Calu3 (cell line): ENCODE measurements around the gene MEIG1. TPM values are rescaled to one million over a fixed set of nuclear protein-coding genes. Genes with fewer than 3 reads are reported as not detected.
"Not testable (repeated sequence)": the region's sequence is repeated elsewhere in the genome, so short reads cannot be mapped to it uniquely, and the experiment has no call there.

ENCODE experiments used
- BruUV-seq: library from RNA; stranded (reverse); fragments of 400-500 nt; replicated peaks from 2 replicates; lab custom pipeline; 2021; lab: Mats Ljungman, UMichigan
- CTCF ChIA-PET: fragments of 300-600 bp; sonication (Branson Sonifier 250); formaldehyde crosslinking; loops from one replicate; lab custom pipeline; 2022; ENCODE audit warnings: antibody characterized with exemption; lab: Charles Lee
- DNase-seq: peaks from one replicate; pipeline ENCODE4 v3.0.0; 2022
- H3K27ac Mint-ChIP-seq: one replicate; pipeline ENCODE4 v1.8.0; 2022; ENCODE audit warnings: mixed read lengths; ENCODE audit not compliant: unreplicated experiment
- H3K27me3 Mint-ChIP-seq: one replicate; pipeline ENCODE4 v1.8.0; 2022; ENCODE audit warnings: mixed read lengths; ENCODE audit not compliant: unreplicated experiment
- H3K36me3 Mint-ChIP-seq: one replicate; pipeline ENCODE4 v1.8.0; 2022; ENCODE audit warnings: mild to moderate bottlenecking, moderate library complexity, mixed read lengths; ENCODE audit not compliant: insufficient read depth, unreplicated experiment
- H3K4me1 Mint-ChIP-seq: one replicate; pipeline ENCODE4 v1.8.0; 2022; ENCODE audit warnings: mild to moderate bottlenecking, low read depth, mixed read lengths; ENCODE audit not compliant: unreplicated experiment
- H3K4me3 Mint-ChIP-seq: one replicate; pipeline ENCODE4 v1.8.0; 2022; ENCODE audit warnings: mild to moderate bottlenecking, low read depth, moderate library complexity, mixed read lengths; ENCODE audit not compliant: unreplicated experiment
- H3K9me3 Mint-ChIP-seq: one replicate; pipeline ENCODE4 v1.8.0; 2022; ENCODE audit warnings: low read depth, mixed read lengths; ENCODE audit not compliant: unreplicated experiment
- intact Hi-C: fragments of 100-400 bp; cut with micrococcal nuclease; formaldehyde crosslinking; loops from one replicate; pipeline ENCODE4 v1.10.0; 2022; ENCODE audit not compliant: unreplicated experiment
- total RNA-seq: library from RNA; stranded (reverse); gene quantifications from 2 replicates; pipeline ENCODE4 v1.2.3, GENCODE V29; 2022
- TF ChIP-seq, protein P1 (sequence below): fragments of 200-600 bp; IDR thresholded peaks from one replicate; pipeline ENCODE4 v1.8.0; 2022; ENCODE audit warnings: antibody characterized with exemption; ENCODE audit not compliant: unreplicated experiment

The MEIG1 gene
- total RNA-seq, 1 experiment from 2014 or later = not detected

DNA sequence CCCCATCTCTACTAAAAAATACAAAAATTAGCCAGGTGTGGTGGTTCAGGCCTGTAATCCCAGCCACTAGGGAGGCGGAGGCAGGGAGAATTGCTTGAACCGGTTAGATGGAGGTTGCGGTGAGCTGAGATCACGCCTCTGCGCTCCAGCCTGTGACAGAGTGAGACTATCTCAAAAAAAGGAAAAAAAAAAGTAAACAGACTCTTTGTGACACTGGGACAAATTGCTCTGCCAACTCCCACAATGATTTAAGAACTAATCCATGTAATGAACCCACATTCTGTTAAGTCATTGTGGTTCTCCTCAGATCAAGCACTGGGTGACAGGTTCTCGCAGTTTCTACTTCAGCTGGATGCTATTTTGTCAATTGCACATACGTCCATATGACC, 16.2 kb upstream of the MEIG1 start:
- H3K4me1 Mint-ChIP-seq = not testable (repeated sequence)

DNA sequence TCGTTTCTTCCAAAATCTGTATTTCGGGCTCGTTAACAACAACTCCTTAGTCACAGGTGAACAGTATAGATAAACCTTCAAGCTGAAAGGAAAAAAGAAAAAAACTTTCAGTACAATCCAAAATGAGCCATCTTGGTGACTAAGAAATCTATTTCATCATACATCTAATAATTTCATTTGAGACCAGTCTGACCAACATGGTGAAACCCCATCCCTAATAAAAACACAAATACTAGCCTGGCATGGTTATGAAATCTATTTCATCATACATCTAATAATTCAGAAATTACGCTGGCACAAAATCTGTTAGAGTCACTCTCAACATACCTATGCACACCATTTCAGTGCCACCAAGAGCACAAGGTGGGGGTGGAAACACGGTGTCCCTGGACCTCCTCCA, 14.1 kb upstream of the MEIG1 start:
- Mint-ChIP-seq H3K27me3 (no peaks in the 10 kb centered on the region), H3K4me3 (no peak overlapping the region), H3K9me3 (no peaks in the 10 kb centered on the region), H3K4me1 (peaks cover 8% of the 10 kb centered on the region), H3K27ac (no peak overlapping the region), H3K36me3 (peaks cover 34% of the 10 kb centered on the region)
- no peak for DNase-seq
- no TSS peak for BruUV-seq
- intact Hi-C loops = no loop called here
- CTCF ChIA-PET = no interaction called here
- TF ChIP-seq, protein P1, sequence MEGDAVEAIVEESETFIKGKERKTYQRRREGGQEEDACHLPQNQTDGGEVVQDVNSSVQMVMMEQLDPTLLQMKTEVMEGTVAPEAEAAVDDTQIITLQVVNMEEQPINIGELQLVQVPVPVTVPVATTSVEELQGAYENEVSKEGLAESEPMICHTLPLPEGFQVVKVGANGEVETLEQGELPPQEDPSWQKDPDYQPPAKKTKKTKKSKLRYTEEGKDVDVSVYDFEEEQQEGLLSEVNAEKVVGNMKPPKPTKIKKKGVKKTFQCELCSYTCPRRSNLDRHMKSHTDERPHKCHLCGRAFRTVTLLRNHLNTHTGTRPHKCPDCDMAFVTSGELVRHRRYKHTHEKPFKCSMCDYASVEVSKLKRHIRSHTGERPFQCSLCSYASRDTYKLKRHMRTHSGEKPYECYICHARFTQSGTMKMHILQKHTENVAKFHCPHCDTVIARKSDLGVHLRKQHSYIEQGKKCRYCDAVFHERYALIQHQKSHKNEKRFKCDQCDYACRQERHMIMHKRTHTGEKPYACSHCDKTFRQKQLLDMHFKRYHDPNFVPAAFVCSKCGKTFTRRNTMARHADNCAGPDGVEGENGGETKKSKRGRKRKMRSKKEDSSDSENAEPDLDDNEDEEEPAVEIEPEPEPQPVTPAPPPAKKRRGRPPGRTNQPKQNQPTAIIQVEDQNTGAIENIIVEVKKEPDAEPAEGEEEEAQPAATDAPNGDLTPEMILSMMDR = no peak

More for the DNA sequence above, 16.2 kb upstream of the MEIG1 start:
- H3K36me3 Mint-ChIP-seq = peaks cover 40% of the 10 kb centered on the region
- H3K27me3 Mint-ChIP-seq, H3K27ac Mint-ChIP-seq, BruUV-seq, H3K9me3 Mint-ChIP-seq, DNase-seq, intact Hi-C loops, CTCF ChIA-PET, H3K4me3 Mint-ChIP-seq: not testable (repeated sequence)

DNA sequence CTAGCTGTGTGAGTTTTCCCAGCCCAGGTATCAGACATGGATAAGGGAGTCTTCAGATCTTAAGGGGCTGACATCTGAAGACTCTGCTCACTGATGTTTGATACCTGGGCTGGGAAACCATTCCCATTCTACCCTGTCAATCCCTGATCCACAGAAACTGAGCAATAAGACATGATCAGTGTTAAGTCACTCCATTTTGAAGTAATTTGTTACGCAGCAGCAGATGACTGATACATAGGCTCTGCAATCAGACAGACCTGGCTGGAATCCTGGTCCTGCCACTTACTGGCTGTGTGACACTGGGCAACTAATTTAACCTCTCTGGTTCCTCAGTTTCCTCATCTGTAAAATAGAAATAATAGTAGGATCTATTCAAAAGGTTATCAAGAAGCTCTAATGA, 11.9 kb upstream of the MEIG1 start:
- intact Hi-C loops = no loop called here
- TF ChIP-seq, protein P1 = no peak
- H3K9me3 Mint-ChIP-seq = no peaks in the 10 kb centered on the region
- H3K36me3 Mint-ChIP-seq = peaks cover 34% of the 10 kb centered on the region
- peaks cover 10% of the 10 kb centered on the region for H3K4me1 Mint-ChIP-seq
- no TSS peak for BruUV-seq
- H3K27ac Mint-ChIP-seq = no peak overlapping the region
- no peak for DNase-seq
- CTCF ChIA-PET = no interaction called here
- no peaks in the 10 kb centered on the region for H3K27me3 Mint-ChIP-seq
- no peak overlapping the region for H3K4me3 Mint-ChIP-seq

DNA sequence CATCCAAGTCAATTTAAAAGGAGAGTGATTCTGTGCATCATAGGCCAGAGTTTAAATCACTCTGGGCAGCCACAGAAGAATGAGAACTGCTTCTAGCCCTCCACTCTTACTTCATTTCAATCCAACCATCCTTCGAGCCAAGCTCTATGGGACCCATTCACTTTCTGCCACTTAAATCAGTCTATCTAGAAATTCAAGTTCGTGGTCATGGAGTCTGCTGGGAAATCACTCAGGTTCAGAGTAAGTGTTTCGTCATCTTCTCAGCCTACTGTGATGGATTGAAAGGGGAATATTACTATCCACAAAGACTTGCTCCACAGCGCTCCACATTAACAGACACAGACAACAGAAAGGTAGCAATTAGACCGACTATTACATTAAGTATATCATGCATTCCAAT, 9.9 kb upstream of the MEIG1 start:
- CTCF ChIA-PET = no interaction called here
- H3K9me3 Mint-ChIP-seq = no peaks in the 10 kb centered on the region
- peaks cover 14% of the 10 kb centered on the region for H3K4me1 Mint-ChIP-seq
- H3K4me3 Mint-ChIP-seq = no peak overlapping the region
- intact Hi-C loops = no loop called here
- no peak overlapping the region for H3K27ac Mint-ChIP-seq
- H3K36me3 Mint-ChIP-seq = peaks cover 37% of the 10 kb centered on the region
- TF ChIP-seq, protein P1 = no peak
- no peak for DNase-seq
- no TSS peak for BruUV-seq
- no peaks in the 10 kb centered on the region for H3K27me3 Mint-ChIP-seq

DNA sequence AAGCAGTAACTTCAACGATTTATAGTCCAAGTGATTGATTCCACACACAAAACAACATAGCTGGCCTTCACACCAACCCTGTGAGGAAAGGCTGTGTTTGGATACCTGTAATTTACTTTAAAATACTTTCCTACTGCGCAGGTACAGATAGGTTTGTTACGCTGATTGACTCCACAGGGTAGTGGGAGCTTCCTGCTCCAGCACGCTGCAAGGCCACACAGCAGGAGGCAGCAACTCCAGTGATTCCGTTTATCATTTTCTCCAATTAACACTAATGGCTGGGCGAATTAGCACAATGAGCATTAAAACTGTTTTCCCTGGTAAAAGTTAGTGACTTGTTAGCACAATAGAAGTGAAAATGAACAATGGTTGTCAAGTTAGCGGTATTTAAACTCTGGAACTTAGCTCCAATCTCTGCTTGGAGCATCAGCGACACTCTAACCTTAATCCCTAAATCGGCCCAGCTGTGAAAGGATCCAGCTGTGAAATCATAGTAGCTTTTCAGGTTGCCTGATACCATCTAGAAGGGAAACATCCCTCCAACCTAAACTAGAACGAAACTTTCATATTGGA, 6.3 kb upstream of the MEIG1 start:
- Mint-ChIP-seq H3K27me3 (no peaks in the 10 kb centered on the region), H3K9me3 (no peaks in the 10 kb centered on the region), H3K4me3 (peak overlapping the region; percentile 91), H3K4me1 (peaks cover 14% of the 10 kb centered on the region), H3K36me3 (peaks cover 27% of the 10 kb centered on the region), H3K27ac (peak overlapping the region; percentile 94)
- intact Hi-C loops = loop anchor here (5.0 kb wide), 1 partner anchor 154 kb away; no protein-coding TSS in a partner anchor
- DNase-seq = no peak
- BruUV-seq = TSS peak; percentile 56
- TF ChIP-seq, protein P1 = no peak
- CTCF ChIA-PET = interaction anchor here (1.0 to 1.6 kb wide), 4 partner anchors 9 to 153 kb away, joined by 3 to 6 read pairs (median 3); partner anchors contain the start of gene RPP38
